MV-4-11 (cell line): ENCODE measurements around the gene TCERG1L.

Experiments
- DNase-seq: peaks from one replicate; lab custom pipeline; 2025; lab: John Stamatoyannopoulos, UW

The TCERG1L gene

DNA sequence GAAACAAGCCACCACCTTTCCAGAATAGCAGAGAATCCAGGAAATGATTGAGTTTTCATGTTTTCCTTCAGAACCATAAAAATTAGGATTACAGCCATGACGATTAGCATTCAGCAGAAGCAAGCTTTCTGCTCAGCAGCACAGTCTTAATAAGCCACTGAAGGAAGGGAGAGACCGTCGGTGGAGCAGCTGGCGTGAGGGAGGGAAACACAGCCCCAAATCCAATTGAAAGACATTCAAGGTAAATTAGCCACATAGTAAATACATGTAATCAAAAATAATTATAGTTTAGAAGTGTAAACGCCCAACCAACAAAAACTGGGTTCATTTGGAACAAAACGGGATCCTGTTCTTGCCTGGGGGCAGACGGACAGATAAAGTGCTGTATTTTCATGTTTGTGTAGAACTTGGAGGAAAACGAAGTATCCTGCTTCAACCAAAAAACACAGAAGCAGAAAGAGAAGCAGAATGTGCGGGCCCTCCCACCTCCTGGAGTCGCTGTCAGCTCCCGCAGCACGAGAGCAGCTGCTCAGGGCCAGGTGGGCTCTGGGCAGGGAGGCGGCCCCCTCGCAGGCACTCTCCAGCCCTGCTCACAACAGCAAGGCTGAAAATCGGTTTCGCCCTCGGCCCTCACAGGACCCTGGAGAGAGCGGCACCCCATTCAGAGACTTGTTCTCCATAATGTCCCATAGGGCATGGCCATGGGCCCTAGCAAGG is 84.9 kb downstream of the TCERG1L start:
- no peak for DNase-seq

DNA sequence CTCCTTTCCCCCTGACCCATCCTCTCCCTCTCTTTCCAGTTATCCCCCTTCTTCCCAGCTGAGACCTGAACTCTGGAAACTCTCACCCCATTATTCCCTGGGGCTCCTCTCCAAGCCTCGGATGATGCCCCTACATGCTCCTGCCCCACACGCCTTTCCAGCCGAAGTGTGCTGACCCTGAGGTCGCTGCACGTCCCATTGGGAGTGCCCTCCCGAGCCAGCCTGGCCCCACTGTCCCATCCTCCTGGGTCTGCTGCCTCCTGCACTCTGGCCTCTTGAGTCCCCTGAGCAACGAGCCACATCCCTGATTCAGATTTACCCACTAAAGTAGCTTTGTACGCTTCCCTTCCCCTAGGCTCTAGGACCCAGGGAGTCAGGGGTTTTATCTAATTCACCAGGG is 87.4 kb downstream of the TCERG1L start:
- DNase-seq = no peak

DNA sequence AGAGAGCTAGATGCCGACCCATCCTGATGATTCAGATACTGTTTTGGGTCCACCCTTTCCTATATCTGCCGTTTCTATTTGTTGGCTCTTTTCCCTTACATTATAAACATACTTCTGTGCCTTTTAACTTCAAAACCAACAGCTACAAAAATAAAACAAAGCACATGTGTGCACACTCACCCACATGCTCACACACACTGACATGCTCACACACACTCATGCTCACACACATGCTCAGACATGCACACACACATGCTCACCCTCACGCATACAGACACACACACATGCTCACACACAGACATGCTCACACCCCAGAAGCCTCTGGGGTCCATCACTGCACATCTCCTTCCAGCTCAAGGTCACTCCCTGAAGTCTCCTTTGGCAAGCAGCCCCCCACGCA is 88.1 kb downstream of the TCERG1L start:
- no peak for DNase-seq

DNA sequence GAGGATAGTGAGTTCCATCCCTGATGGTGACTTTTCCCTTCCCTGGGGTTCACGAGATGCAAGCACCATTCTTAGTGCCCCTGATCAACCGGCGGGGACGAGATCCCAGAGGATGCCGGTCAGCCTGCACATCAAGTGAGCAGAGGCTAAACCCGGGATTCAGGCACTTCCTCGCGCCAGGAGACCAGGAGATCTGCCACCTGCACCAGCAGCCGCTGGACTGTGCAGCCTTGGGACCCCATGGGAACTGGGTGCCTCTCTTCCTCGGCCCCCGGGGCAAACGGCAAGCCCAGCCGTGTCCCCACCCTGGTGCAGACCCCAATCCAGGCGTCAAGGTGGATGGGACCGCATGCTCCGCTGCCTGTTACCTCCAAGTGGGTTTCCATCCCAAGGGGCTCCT is 88.5 kb downstream of the TCERG1L start:
- no peak for DNase-seq

DNA sequence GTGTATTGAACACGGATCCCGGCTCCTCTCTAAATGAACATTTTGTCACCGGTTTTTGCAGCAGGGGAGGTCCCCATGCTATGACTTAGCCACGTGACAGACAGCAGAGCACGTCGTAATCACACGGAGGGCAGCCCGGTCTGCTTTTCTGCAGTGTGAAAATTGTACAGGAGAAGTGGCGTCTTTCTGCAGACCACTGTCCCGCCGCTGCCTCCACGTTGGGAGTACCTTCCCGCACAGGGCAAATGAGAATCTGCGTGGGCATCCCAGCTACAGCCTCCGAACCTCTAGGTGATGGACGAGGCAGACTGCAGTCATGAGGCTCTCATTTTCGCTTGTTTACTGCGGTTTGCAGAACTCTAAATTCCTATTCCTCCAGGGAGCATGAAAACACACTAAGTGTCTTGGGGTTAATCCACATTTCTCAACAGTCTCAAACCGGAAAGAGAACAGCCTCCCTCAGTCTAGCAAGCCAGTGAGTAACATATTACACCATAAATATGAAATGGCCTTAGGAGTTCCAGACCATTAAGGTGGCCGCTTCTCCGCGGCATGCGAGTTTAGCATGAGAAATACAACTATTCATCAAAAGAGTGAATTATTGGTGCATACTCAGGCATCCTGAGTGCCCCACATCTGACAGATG is 89.8 kb downstream of the TCERG1L start:
- DNase-seq = no peak

DNA sequence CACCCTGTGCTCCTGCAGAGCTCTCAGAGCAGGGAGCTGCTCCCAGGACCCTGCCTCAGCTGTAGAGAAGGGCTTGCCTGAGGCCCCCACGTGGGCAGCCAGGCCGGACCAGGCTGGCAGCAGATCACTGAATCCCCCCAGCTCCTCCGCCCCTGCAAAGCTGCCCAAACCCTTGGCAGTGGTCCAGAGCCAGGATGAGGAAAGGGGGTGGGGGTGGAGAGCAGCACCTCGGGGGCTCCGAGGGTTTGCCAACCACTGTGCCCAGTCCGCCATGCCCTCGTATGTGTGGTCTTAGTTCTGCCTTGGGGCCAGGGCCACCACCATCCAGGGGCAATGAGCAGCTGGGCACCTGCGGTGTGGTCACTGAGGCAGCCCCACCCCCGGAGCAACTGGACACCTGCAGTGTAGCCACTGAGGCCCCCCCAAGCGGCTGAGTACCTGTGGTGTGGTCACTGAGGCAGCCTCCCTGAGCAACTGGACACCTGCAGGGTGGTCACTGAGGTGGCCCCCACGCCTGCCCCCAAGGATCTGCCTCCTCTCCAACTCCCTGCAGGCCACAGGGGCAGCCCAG is 90.8 kb downstream of the TCERG1L start:
- DNase-seq = no peak

DNA sequence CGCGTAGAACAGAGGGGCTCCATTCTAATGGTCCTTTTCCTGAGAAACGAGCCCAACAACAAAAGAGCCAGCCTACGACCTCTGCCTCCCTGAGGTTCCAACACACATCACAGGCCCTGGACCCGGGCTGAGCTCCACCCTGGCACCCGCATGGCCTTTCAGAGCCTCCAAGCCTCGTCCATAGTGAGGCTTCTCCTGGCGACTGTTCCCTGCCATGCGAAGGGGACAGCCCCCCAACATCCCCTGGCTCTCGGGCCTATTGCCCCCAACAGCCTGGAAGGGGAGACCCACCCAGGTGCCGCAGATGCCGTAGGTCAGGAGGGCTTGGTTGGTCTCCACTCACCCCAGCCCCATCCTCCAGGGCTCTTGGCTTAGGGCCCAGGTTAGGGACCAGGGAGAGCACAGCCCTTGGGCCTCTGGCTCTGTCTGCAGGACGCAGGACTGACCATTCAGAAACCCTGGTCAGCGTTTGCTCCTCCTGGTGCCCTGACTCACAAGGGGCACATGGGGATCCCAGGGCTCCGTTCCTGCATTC is 91.5 kb downstream of the TCERG1L start:
- no peak for DNase-seq

DNA sequence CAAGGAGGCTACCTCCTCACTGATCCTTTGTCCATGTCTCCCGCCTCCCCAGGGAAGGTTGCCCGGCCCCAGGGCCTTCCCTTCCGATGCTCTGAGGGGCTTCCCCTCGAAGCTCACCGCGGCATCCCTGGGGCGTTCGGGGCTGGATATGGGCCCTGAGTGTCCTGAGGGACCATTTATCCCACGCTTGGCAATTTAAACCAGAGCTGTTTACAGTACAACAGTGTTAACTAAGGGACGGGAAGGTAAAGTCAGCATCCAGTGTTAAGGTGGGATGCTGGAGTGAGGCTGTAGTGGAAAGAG is 92.0 kb downstream of the TCERG1L start:
- no peak for DNase-seq

DNA sequence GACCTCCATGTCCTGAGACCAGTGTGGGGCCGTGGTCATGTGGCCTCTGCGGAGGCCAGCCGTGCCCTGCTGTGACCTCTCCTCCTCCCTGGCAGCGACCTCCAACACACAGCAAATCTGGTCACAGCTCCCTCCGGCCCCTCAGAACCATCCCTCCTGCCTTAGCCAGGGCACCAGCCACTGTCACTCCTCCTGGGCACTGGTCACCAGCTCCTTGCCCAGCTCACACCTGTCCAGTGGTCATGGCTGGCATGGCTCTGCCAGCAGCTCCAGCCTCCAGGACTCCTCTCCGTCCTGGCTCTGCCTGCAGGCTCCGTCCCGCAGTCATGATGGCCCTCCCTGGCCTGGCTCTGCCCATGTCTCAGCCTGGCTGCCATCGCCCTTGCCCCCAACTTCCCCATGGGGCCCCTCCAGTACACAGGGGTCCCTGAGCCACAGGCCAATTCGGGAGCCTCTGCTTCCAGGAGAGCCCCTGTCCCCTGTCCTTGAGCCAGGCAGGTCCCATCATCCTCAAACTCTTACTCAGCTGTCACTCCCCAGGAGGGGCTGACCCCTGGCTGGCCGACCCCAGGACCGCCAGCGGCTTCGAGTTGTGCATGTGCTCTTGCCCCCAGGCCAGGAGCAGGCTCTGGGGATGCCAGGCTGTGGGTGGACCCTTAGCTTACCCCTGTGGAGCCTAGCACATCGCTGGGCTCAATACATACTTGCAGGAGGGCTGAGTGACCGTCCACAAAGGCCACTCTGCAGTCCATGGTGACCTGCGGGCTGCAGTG is 92.5 kb downstream of the TCERG1L start:
- no peak for DNase-seq

DNA sequence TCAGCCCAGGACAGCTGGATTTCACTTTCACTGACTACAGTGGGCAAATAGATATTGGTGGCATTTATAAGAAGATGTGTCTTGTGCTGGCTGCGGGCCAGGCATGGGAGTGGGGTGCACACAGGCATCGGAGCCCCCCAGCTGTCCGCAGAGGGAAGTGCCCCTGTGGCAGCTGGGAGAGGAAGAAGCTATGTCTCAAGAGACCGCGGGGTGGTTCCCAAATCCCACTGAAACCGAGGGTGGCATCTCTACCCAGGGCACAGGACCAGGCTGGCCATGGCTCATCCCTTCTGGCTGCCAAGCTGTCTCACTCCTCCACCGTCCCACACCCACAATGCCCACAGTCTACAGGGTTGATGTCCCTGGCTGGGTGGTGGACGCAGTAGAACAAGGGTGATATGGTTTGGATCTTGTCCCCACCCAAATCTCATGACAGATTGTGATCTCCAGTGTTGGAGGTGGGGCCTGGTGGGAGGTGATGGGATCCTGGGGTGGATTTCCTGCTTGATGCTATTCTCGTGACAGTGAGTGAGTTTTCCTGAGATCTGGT is 94.8 kb downstream of the TCERG1L start:
- no peak for DNase-seq

DNA sequence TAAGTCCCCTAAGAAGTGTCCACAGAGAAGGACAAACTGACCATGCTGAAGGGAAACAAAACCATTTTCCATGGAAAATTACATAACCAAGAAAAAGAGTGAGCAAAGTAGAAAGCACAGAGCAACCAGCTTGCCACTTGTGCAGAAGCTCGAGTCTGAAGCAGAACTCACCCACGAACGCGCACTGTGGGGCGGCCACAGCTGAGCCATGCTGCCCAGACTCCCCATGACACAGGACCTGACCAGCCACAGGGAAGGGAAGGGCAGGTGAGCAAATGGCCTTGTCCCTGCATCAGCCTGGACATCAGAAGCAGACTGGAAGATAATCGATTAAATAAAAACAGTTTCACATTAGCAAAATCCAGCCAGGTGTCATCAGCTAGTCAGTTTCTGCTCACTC is 95.7 kb downstream of the TCERG1L start:
- no peak for DNase-seq

DNA sequence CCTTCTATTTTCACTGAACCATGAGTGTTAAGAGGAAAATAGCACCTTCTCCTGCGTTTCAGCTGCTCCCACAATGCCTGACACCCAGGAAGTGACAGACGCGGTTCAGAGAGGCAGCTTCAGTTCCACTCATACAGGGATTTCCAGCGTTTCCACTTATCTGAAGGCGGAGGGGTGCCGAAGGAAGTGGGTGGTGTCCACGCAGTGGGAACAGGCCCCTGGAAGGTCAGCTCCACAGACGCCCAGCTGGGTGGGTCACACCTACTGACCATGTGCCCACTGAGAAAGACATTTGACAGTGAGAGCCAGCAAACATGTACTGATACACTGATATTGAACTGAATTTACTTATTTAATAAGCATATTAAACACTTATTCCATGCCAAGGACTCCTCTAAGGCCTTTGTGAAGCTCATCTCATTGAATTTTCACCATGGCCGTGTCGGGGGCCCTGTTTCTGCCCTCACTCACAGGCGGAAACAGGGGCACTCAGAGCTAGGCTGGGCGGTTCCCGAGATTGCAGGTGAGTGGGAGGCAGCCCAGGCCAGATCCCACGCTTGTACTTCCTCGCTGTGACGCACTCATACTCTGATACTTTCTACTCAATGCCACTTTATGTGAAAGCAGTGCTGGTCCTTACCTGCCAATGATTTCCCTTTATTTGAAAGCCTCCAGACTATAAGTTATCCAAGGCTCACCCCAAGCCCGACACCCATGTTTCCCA is 96.8 kb downstream of the TCERG1L start:
- DNase-seq = no peak

DNA sequence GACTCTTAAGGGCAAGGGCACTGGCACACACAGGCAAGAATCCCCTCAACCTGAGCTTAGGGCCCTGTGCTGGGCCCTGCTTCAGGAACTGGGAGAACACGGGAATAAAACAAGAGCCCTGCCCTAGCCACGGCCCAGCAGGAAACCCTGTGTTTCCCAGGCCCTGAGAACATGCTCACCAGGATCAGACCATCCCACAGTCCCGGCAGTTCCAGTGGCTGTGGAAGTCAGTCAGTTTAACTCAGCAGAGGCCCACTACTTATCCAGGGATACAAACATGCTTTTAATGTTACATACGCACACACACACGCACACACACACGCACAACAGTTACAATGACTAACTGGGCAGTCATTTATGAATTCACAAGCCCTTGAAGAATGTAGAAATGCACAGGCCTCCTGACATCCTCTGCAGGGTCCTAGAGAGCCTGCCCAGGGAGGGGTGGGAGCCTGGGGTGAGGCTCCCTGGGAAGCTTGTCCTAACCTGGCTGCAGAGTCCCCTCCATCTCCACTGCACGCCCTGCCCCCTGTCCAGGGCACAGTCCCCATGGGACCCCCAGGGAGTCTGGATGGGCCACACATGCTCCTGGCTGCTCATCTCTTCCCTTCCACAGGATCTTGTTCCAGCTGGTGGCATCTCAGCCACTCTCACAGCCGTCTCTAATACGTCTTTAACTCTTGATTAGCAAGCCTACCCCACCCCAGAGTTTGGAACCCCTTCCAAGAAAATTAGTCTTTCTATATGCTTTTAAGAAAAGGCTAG is 97.6 kb downstream of the TCERG1L start:
- no peak for DNase-seq

DNA sequence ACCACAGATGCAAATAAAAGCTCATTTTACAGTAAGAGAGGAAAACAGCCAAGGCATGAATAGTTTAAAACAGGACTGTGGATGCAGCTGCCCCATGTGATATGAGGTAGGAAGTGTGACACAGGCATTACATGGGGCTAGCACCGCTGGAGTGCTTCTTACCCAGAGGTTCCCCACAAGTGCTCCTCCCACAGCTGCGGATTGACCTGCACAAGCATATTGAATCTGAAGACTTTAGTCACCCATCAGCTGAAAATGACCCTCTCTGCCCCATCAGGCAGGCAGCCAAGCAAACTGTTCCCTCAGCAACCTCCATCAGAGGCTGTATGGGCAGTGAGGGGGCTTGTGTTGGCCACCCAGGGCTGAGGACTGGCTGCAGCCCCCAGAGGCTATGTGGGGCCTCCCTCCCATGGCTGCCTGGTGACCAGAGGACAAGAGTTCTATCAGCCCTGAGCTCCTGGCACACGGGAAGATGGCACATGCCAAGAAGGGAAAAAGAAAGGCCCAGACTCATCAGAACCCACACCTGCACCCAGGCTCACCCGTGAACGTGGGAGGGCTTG is 98.7 kb downstream of the TCERG1L start:
- DNase-seq = no peak

DNA sequence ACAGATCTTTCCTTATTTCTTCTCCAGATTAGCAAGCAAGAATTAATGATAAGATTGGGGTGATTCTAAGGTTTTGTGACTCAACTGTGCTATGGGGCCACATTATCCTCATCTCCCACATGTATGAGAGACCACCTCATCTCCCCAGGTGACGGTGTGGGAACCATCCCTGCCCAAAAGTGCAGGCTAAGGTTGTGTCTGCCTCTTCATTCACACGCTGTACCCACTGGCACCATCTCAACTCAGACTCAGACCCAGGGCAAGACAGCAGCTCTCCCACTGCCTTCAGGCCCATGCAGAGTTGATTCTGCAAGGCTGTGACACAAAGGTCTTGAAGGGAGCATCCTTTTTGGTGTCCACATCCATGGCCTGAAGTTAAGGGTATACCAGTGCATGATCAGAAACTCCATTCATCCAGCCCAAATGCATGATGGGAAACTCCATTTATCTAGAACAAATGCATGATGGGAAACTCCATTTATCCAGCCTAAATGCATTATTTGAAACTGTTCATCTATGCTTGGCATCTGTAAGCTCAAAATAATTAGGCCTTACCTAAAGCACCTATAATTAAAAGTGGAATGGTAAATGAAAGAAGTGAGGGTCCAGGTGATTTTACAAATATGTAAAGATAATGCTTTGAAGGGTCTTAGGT is 99.4 kb downstream of the TCERG1L start:
- no peak for DNase-seq

DNA sequence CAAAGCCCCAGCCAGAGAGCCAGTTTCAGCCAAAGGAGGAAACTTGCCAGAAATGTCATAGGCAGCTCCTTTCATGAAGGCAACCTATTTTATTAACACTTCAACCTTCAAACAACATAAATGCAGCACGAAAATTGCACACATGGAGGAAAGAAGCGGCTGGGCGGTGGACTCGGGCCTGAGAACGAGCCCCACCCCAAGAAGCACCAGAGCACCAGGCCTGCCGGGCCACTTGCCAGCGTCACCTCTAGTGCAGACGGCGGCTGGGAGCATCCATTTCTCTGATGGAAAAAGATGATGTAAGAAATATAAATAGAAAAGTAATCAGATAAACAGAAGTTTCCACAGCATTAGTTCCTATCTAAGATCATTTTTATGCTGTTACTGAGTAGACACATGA is 100.0 kb downstream of the TCERG1L start:
- no peak for DNase-seq

DNA sequence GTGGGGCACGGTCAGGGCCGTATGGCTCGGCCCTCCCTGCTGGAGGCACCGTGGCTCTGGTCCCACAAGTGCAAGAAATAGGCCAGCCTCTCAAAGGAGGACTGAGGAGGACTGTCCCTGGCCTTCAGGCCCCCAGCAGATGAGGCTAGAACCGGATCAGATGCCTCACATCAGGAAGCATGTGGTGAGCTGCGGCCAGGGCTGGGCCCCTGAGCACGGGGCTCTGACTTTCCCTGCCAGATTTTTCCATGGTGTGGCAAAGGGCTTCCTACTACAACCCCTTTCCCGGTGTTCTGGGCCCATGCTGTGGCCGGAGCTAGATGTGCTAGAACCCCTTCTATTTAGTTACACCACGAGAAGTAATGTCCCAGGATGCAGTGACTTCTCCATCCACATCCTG is 100.4 kb downstream of the TCERG1L start:
- DNase-seq = no peak

DNA sequence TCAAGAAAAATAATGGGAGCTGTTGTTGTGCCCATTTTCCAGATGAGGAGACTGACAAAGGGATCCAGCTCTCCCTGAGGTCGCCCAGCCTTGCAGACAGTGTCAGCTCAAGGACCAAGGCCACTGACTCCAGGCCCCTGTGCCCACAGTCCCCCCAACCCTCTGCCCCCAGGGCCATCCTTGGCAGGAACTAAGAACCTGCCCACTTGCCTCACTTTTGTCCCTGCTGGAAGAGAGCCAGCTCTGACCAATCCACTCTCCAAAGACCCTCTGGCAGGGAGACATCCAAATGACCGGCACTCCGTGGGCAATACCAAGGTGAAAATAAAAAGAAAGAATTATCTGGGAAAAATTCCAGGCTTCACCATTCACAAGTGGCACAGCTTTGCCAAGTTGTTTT is 101.3 kb downstream of the TCERG1L start:
- no peak for DNase-seq

DNA sequence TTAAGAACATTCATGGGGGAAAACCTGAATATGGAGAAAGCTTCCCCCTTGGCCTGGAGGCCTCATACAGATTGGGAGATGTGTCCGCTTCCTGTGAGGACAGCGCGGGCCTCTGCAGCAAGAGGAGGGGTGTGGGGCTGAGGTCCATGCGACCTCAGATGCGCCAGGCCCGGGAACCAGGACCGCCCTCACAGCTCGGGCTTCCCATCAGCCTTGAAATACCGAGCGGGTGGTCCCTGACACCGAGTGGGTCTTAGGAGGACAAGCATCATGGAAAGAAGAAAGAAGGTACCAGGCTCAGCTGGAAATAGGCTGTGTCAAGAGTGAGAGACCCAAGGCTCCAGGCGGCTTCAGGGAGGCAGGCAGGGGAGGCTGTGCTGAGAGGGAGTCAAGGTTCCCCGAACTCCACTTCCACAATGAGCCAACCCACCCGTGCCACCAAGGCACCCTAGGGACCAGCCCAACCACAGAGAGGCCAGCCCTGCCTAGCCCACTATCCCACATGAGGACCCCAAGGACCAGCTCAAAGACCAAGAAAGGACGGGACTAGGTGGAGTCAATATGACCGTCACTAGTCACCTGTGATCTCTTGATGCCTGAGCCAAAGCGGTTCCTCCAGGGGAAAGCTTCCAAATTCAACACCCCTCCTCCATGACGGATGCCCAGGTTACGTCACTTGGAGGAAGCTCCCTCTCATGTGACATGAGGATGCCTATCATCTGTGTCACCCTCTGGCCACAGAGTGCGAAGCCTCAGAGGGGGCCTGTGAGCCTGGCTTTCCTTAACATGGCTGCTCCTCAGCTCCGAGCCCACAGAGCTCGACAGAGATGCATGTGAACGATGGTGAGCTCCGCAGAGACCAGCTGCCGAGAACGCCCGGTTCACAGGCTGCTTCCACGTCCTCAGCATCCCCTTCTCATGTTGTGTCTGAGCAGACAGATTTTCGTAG is 103.7 kb downstream of the TCERG1L start:
- DNase-seq = no peak
